ENCODE measurements around the gene FBXO46.

Gene FBXO46

DNA sequence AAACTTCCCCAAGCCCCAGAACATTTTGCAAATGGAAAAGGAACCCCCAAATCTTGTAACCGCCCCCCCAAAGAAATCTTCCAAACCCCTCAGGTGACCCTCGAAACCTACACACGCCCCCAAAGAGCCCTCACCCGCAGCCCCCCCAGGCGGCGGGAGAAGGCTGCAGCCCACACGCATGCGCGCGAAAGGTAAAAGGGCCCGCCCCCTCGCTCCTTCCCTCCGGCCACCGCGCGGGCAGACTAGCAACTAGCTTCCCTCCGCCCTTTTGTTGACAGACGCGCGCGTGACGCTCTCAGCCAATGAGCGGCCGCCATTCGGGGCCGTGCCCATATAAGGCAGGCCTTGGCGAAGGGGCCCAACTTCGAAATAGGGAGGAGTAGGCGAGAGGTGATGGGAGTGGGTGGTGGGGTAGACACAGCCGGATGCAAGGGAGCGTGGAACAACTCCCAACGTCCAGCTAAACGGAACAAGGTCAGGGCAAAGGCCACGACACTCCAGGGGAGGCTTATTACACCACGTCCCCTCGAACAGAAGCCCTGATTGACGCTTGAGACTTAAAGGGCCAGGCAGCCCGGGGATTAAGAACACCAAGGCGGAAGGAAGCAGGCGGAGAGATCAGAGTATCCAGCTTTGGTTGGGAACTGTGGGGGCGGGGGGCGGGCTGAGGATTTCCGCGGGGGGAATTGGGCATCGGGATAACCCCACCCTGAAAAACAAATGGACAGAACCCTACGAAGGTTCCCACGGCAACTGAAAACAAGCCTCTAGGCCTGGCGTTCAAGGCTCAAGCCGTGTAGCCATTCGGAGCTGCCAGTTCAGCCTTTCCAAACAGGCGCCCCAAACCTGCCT lies 13.3 kb downstream of the FBXO46 start (continued):
- TF ChIP-seq ZNF140 (tag by site-specific recombination; IDR thresholded peaks at IDR 0.05): no peak
- no peak for TF ChIP-seq SCRT2 (tag by site-specific recombination; IDR thresholded peaks at IDR 0.05)
- TF ChIP-seq, protein P1, sequence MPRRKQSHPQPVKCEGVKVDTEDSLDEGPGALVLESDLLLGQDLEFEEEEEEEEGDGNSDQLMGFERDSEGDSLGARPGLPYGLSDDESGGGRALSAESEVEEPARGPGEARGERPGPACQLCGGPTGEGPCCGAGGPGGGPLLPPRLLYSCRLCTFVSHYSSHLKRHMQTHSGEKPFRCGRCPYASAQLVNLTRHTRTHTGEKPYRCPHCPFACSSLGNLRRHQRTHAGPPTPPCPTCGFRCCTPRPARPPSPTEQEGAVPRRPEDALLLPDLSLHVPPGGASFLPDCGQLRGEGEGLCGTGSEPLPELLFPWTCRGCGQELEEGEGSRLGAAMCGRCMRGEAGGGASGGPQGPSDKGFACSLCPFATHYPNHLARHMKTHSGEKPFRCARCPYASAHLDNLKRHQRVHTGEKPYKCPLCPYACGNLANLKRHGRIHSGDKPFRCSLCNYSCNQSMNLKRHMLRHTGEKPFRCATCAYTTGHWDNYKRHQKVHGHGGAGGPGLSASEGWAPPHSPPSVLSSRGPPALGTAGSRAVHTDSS (tag by site-specific recombination; IDR thresholded peaks at IDR 0.05): no peak
- TF ChIP-seq, protein P2, sequence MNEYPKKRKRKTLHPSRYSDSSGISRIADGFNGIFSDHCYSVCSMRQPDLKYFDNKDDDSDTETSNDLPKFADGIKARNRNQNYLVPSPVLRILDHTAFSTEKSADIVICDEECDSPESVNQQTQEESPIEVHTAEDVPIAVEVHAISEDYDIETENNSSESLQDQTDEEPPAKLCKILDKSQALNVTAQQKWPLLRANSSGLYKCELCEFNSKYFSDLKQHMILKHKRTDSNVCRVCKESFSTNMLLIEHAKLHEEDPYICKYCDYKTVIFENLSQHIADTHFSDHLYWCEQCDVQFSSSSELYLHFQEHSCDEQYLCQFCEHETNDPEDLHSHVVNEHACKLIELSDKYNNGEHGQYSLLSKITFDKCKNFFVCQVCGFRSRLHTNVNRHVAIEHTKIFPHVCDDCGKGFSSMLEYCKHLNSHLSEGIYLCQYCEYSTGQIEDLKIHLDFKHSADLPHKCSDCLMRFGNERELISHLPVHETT (tag by site-specific recombination; IDR thresholded peaks at IDR 0.05): no peak
- TF ChIP-seq, protein P3, sequence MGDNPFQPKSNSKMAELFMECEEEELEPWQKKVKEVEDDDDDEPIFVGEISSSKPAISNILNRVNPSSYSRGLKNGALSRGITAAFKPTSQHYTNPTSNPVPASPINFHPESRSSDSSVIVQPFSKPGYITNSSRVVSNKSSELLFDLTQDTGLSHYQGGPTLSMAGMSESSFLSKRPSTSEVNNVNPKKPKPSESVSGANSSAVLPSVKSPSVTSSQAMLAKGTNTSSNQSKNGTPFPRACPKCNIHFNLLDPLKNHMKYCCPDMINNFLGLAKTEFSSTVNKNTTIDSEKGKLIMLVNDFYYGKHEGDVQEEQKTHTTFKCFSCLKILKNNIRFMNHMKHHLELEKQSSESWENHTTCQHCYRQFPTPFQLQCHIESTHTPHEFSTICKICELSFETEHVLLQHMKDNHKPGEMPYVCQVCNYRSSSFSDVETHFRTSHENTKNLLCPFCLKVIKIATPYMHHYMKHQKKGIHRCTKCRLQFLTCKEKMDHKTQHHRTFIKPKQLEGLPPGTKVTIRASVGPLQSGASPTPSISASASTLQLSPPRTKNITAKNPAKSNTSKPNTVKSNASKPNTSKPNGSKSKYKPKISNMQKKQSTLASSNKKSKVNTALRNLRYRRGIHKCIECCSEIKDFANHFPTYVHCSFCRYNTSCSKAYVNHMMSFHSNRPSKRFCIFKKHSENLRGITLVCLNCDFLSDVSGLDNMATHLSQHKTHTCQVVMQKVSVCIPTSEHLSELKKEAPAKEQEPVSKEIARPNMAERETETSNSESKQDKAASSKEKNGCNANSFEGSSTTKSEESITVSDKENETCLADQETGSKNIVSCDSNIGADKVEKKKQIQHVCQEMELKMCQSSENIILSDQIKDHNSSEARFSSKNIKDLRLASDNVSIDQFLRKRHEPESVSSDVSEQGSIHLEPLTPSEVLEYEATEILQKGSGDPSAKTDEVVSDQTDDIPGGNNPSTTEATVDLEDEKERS (tag by site-specific recombination; IDR thresholded peaks at IDR 0.05): no peak
- no peak for TF ChIP-seq REPIN1 (tag by site-specific recombination; IDR thresholded peaks at IDR 0.05; ENCODE audit: low read depth)
- TF ChIP-seq, protein P4, sequence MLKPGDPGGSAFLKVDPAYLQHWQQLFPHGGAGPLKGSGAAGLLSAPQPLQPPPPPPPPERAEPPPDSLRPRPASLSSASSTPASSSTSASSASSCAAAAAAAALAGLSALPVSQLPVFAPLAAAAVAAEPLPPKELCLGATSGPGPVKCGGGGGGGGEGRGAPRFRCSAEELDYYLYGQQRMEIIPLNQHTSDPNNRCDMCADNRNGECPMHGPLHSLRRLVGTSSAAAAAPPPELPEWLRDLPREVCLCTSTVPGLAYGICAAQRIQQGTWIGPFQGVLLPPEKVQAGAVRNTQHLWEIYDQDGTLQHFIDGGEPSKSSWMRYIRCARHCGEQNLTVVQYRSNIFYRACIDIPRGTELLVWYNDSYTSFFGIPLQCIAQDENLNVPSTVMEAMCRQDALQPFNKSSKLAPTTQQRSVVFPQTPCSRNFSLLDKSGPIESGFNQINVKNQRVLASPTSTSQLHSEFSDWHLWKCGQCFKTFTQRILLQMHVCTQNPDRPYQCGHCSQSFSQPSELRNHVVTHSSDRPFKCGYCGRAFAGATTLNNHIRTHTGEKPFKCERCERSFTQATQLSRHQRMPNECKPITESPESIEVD (tag by site-specific recombination; IDR thresholded peaks at IDR 0.05): no peak
- no peak for TF ChIP-seq ZNF701 (tag by site-specific recombination; IDR thresholded peaks at IDR 0.05)
- TF ChIP-seq ZNF146 (tag by site-specific recombination; IDR thresholded peaks at IDR 0.05): no peak
- TF ChIP-seq, protein P5, sequence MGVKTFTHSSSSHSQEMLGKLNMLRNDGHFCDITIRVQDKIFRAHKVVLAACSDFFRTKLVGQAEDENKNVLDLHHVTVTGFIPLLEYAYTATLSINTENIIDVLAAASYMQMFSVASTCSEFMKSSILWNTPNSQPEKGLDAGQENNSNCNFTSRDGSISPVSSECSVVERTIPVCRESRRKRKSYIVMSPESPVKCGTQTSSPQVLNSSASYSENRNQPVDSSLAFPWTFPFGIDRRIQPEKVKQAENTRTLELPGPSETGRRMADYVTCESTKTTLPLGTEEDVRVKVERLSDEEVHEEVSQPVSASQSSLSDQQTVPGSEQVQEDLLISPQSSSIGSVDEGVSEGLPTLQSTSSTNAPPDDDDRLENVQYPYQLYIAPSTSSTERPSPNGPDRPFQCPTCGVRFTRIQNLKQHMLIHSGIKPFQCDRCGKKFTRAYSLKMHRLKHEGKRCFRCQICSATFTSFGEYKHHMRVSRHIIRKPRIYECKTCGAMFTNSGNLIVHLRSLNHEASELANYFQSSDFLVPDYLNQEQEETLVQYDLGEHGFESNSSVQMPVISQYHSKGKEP (tag by site-specific recombination; IDR thresholded peaks at IDR 0.05): no peak
- no peak for TF ChIP-seq ZSCAN30 (tag by site-specific recombination; IDR thresholded peaks at IDR 0.05)
- TF ChIP-seq MEIS1 (CRISPR knock-in tag; IDR thresholded peaks at IDR 0.05; ENCODE audit: borderline replicate concordance): no peak
- no peak for TF ChIP-seq ZNF514 (tag by site-specific recombination; IDR thresholded peaks at IDR 0.05)
- TF ChIP-seq ZBTB20 (tag by site-specific recombination; IDR thresholded peaks at IDR 0.05): peak; percentile 23; the same call in 1 of the 2 replicates
- no peak for TF ChIP-seq ZSCAN23 (tag by site-specific recombination; IDR thresholded peaks at IDR 0.05)
- no peak for TF ChIP-seq GLI2 (tag by site-specific recombination; IDR thresholded peaks at IDR 0.05; ENCODE audit: borderline replicate concordance, low read depth)
- TF ChIP-seq ZNF350 (tag by site-specific recombination; IDR thresholded peaks at IDR 0.05): no peak
- TF ChIP-seq ZNF292 (tag by site-specific recombination; IDR thresholded peaks at IDR 0.05; ENCODE audit: borderline replicate concordance, low read depth): no peak
- TF ChIP-seq ZNF600 (tag by site-specific recombination; IDR thresholded peaks at IDR 0.05): no peak
- TF ChIP-seq ZNF202 (tag by site-specific recombination; IDR thresholded peaks at IDR 0.05; ENCODE audit: borderline replicate concordance): no peak
- no peak for TF ChIP-seq ZNF138 (tag by site-specific recombination; IDR thresholded peaks at IDR 0.05; ENCODE audit: borderline replicate concordance)
- TF ChIP-seq YY2 (tag by site-specific recombination; IDR thresholded peaks at IDR 0.05): 0 out of 2 replicates have a peak, but pooled peaks have one; percentile 12
- TF ChIP-seq, protein P6, sequence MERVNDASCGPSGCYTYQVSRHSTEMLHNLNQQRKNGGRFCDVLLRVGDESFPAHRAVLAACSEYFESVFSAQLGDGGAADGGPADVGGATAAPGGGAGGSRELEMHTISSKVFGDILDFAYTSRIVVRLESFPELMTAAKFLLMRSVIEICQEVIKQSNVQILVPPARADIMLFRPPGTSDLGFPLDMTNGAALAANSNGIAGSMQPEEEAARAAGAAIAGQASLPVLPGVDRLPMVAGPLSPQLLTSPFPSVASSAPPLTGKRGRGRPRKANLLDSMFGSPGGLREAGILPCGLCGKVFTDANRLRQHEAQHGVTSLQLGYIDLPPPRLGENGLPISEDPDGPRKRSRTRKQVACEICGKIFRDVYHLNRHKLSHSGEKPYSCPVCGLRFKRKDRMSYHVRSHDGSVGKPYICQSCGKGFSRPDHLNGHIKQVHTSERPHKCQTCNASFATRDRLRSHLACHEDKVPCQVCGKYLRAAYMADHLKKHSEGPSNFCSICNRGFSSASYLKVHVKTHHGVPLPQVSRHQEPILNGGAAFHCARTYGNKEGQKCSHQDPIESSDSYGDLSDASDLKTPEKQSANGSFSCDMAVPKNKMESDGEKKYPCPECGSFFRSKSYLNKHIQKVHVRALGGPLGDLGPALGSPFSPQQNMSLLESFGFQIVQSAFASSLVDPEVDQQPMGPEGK (tag by site-specific recombination; IDR thresholded peaks at IDR 0.05): peak; percentile 91

All from HEK293 (cell line).